SK-N-SH (cell line): ENCODE measurements around the gene FAM131C. TPM values are rescaled to one million over a fixed set of nuclear protein-coding genes. Genes with fewer than 3 reads are reported as not detected.

Experiments used
- CTCF ChIA-PET: fragments of 300-600, 350-600 bp; formaldehyde crosslinking; extraction: SDS; loops from one replicate; lab custom pipeline; 2021; lab: Yijun Ruan, JAX
- POLR2A ChIA-PET: fragments of 350-600 bp; sonication (Branson Sonifier 250); formaldehyde crosslinking; extraction: SDS; loops from one replicate; lab custom pipeline; 2020; ENCODE audit warnings: antibody characterized with exemption, inconsistent platforms; lab: Yijun Ruan, JAX
- DNase-seq: peaks from one replicate; pipeline ENCODE4 v3.0.0; 2012
- H2AFZ ChIP-seq: fragments of 200-600 bp; sonication (generic); 2 replicates; pipeline ENCODE4 v1.8.1; 2016; ENCODE audit warnings: antibody characterized with exemption, mild to moderate bottlenecking, low read depth
- H3F3A ChIP-seq: fragments of 200-600 bp; sonication (generic); replicated peaks from 2 replicates; pipeline ENCODE3; 2016; ENCODE audit warnings: antibody characterized with exemption, mild to moderate bottlenecking; ENCODE audit not compliant: insufficient read depth
- H3K27ac ChIP-seq, 2 experiments: fragments of 200-500 bp in 1 of 2; fragments of 200-600 bp in 1 of 2; sonication (Bioruptor generic) in 1 of 2; sonication (generic), shearing (Covaris generic) in 1 of 2; 2 replicates each; pipeline versions ENCODE4 v1.5.1 to v1.6.1; 2014 to 2016; ENCODE audit warnings: low read depth in 2 of 2, inconsistent platforms in 1 of 2, low read length in 1 of 2, mild to moderate bottlenecking in 1 of 2, mixed read lengths in 1 of 2
- H3K27me3 ChIP-seq: fragments of 200-600 bp; sonication (generic), shearing (Covaris generic); 2 replicates; pipeline ENCODE4 v1.6.1; 2016; ENCODE audit warnings: mixed run types; ENCODE audit not compliant: insufficient read depth
- H3K36me3 ChIP-seq, 2 experiments: fragments of 200-500 bp in 1 of 2; fragments of 200-600 bp in 1 of 2; sonication (Bioruptor generic) in 1 of 2; sonication (generic) in 1 of 2; replicated peaks in 1 of 2; 2 replicates each; pipeline versions ENCODE3 to v1.5.1; 2014 to 2016; ENCODE audit warnings: low read length in 1 of 2, mild to moderate bottlenecking in 1 of 2; ENCODE audit not compliant: insufficient read depth in 2 of 2, control insufficient read depth in 1 of 2
- H3K4me1 ChIP-seq, 2 experiments: fragments of 200-500 bp in 1 of 2; fragments of 200-600 bp in 1 of 2; sonication (Bioruptor generic) in 1 of 2; sonication (generic), shearing (Covaris generic) in 1 of 2; 2 replicates each; pipeline versions ENCODE4 v1.5.1 to v1.6.1; 2014 to 2016; ENCODE audit warnings: low read depth in 1 of 2, low read length in 1 of 2, mixed run types in 1 of 2; ENCODE audit not compliant: insufficient read depth in 2 of 2, control insufficient read depth in 1 of 2
- H3K4me2 ChIP-seq: fragments of 200-600 bp; sonication (generic), shearing (Covaris generic); 2 replicates; pipeline ENCODE4 v1.6.1; 2017; ENCODE audit warnings: mixed run types
- H3K4me3 ChIP-seq, 2 experiments: fragments of 200-500 bp in 1 of 2; fragments of 200-600 bp in 1 of 2; sonication (Bioruptor generic) in 1 of 2; sonication (generic), shearing (Covaris generic) in 1 of 2; 2 replicates each; pipeline versions ENCODE4 v1.5.1 to v1.8.1; 2014 to 2016; ENCODE audit warnings: low read depth in 2 of 2, inconsistent platforms in 1 of 2, low read length in 1 of 2, mild to moderate bottlenecking in 1 of 2, mixed read lengths in 1 of 2, moderate library complexity in 1 of 2
- H3K79me2 ChIP-seq: fragments of 200-600 bp; sonication (generic); 2 replicates; pipeline ENCODE4 v1.8.1; 2017; ENCODE audit warnings: mild to moderate bottlenecking; ENCODE audit not compliant: insufficient read depth
- H3K9ac ChIP-seq: fragments of 200-600 bp; sonication (generic); 2 replicates; pipeline ENCODE4 v1.6.1; 2017; ENCODE audit warnings: mixed run types
- H3K9me2 ChIP-seq: fragments of 200-600 bp; sonication (generic); 2 replicates; pipeline ENCODE4 v1.6.1; 2017; ENCODE audit warnings: mixed run types
- H3K9me3 ChIP-seq: fragments of 200-600 bp; sonication (generic); 2 replicates; pipeline ENCODE4 v1.6.1; 2017; ENCODE audit warnings: mixed run types, mild to moderate bottlenecking, moderate library complexity
- H4K20me1 ChIP-seq: fragments of 200-600 bp; sonication (generic); 2 replicates; pipeline ENCODE4 v1.6.1; 2017; ENCODE audit warnings: mild to moderate bottlenecking, mixed run types; ENCODE audit not compliant: insufficient read depth
- CHD2 ChIP-seq: fragments of 150-350 bp; IDR thresholded peaks from 2 replicates; pipeline ENCODE4 v1.6.1; 2018; ENCODE audit warnings: low read length; ENCODE audit not compliant: partially characterized antibody
- EP300 ChIP-seq, 2 experiments: IDR thresholded peaks; 2 replicates each; pipeline versions ENCODE4 v1.4.0 to v1.6.1; 2012; ENCODE audit warnings: borderline replicate concordance in 1 of 2, low read depth in 1 of 2, low read length in 1 of 2
- FOXJ3 ChIP-seq: sonication (generic); formaldehyde crosslinking; IDR thresholded peaks from 2 replicates; pipeline ENCODE4 v1.5.1; 2020; ENCODE audit warnings: mild to moderate bottlenecking, missing genetic modification reagents
- FOXM1 ChIP-seq: IDR thresholded peaks from 2 replicates; pipeline ENCODE4 v1.4.0; 2012; ENCODE audit warnings: low read depth, mild to moderate bottlenecking
- MAX ChIP-seq: IDR thresholded peaks from 2 replicates; pipeline ENCODE4 v1.4.0; 2012; ENCODE audit warnings: low read depth
- RAD21 ChIP-seq: IDR thresholded peaks from 2 replicates; pipeline ENCODE4 v1.6.1; 2012; ENCODE audit warnings: mild to moderate bottlenecking, low read length
- RXRA ChIP-seq: IDR thresholded peaks from 2 replicates; pipeline ENCODE4 v1.4.0; 2012; ENCODE audit warnings: low read depth, mild to moderate bottlenecking, borderline replicate concordance
- SIN3A ChIP-seq: IDR thresholded peaks from 2 replicates; pipeline ENCODE4 v1.6.1; 2012; ENCODE audit warnings: low read depth, mild to moderate bottlenecking, low read length, moderate library complexity, borderline replicate concordance
- SMC3 ChIP-seq: IDR thresholded peaks from 2 replicates; pipeline ENCODE4 v1.6.1; 2012; ENCODE audit warnings: low read depth, low read length, improper control_type of control experiment
- TAF1 ChIP-seq: IDR thresholded peaks from 2 replicates; pipeline ENCODE4 v1.6.1; 2012; ENCODE audit warnings: low read depth, mild to moderate bottlenecking, low read length, moderate library complexity, borderline replicate concordance
- TCF12 ChIP-seq: IDR thresholded peaks from 2 replicates; pipeline ENCODE4 v1.4.0; 2012
- TEAD4 ChIP-seq: IDR thresholded peaks from 2 replicates; pipeline ENCODE4 v1.4.0; 2012; ENCODE audit warnings: mild to moderate bottlenecking, borderline replicate concordance; ENCODE audit not compliant: insufficient read depth
- USF1 ChIP-seq: IDR thresholded peaks from 2 replicates; pipeline ENCODE4 v1.4.0; 2012; ENCODE audit warnings: low read depth, borderline replicate concordance
- YY1 ChIP-seq: IDR thresholded peaks from 2 replicates; pipeline ENCODE4 v1.4.0; 2012; ENCODE audit warnings: low read depth, mild to moderate bottlenecking
- WGBS: methylation state at CpG from one replicate; pipeline ENCODE4 v1.1.6; 2017; ENCODE audit warnings: low lambda C conversion rate; 5-methylcytosine and 5-hydroxymethylcytosine counted together
- polyA plus RNA-seq, 3 experiments: library from polyadenylated mRNA; depleted of rRNA; stranded (reverse); fragments of >200 nt; gene quantifications; 2 replicates each; pipeline ENCODE4 v1.2.3, GENCODE V29; 2012
- TF ChIP-seq, protein P1 (sequence below): IDR thresholded peaks from 2 replicates; pipeline ENCODE4; 2012
- TF ChIP-seq, protein P2 (sequence below): fragments of 150-350 bp; IDR thresholded peaks from 2 replicates; pipeline ENCODE4 v1.6.1; 2016; ENCODE audit warnings: mild to moderate bottlenecking, low read depth, low read length

Gene FAM131C
- polyA plus RNA-seq, 1 of the 3 experiments (the other 2 are of a cell fraction), result 1.6 TPM

DNA sequence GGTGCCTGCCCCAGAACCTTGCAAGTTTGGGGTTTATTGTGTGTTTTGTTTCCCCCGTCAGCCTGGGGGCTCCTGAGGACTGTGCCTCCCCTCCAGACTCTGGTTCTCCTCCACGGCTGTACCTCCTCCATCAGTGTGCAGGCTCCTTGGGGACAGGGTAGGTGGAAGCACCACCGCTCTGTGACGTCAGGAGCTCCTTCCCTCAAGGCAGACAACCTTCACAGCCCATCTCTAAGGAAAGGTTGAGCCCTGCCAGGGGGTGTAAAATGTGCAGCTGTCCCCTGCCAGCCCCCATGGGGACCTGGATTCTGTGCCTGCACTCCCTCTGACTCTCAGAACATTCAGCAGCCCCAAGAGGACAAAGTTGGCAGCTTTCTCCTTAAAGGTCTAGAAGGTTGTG lies 55.1 kb downstream of the FAM131C start:
- TF ChIP-seq TEAD4, result no peak
- no peak for TF ChIP-seq TAF1
- no peak for TF ChIP-seq MAX
- TF ChIP-seq TCF12, result no peak
- TF ChIP-seq RXRA, result no peak
- TF ChIP-seq SIN3A, result no peak
- TF ChIP-seq FOXJ3 (CRISPR knock-in tag), result no peak
- no peak for TF ChIP-seq USF1
- TF ChIP-seq EP300 (IDR thresholded peaks at IDR 0.05; ENCODE audit: borderline replicate concordance in 1 of 2, low read depth in 1 of 2, low read length in 1 of 2), result no peak
- TF ChIP-seq CHD2, result no peak
- no peak for TF ChIP-seq RAD21
- TF ChIP-seq, protein P1, sequence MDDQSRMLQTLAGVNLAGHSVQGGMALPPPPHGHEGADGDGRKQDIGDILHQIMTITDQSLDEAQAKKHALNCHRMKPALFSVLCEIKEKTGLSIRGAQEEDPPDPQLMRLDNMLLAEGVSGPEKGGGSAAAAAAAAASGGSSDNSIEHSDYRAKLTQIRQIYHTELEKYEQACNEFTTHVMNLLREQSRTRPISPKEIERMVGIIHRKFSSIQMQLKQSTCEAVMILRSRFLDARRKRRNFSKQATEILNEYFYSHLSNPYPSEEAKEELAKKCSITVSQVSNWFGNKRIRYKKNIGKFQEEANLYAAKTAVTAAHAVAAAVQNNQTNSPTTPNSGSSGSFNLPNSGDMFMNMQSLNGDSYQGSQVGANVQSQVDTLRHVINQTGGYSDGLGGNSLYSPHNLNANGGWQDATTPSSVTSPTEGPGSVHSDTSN, result no peak
- TF ChIP-seq FOXM1, result no peak
- TF ChIP-seq, all 33 proteins: peak for 0
- H4K20me1 ChIP-seq, result no peaks in the 10 kb centered on the region
- no peaks in the 10 kb centered on the region for H3K9me2 ChIP-seq
- H3K9ac ChIP-seq, result no peak overlapping the region
- H3K27me3 ChIP-seq, result no peaks in the 10 kb centered on the region
- POLR2A ChIA-PET, result no interaction called here
- no peak overlapping the region for H3K4me2 ChIP-seq
- no peak for DNase-seq
- H3K4me3 ChIP-seq, result no peak overlapping the region
- WGBS, result 77% methylated on average over 4 of the region's 4 CpGs
- CTCF ChIA-PET, result interaction anchor here (0.6 to 2.9 kb wide), 12 partner anchors 8 to 257 kb away, joined by 3 to 22 read pairs (median 4); partner anchors contain the start of genes CLCNKB and FAM131C
- no peak overlapping the region for H2AFZ ChIP-seq
- no peaks in the 10 kb centered on the region for H3K9me3 ChIP-seq
- H3K27ac ChIP-seq, result no peak overlapping the region
- no peaks in the 10 kb centered on the region for H3K79me2 ChIP-seq
- no peaks in the 10 kb centered on the region for H3K36me3 ChIP-seq
- H3F3A ChIP-seq, result no peaks in the 10 kb centered on the region
- H3K4me1 ChIP-seq, result peaks cover 10 to 57% of the 10 kb centered on the region in 2 experiments; a peak in 2 of 4 replicates

DNA sequence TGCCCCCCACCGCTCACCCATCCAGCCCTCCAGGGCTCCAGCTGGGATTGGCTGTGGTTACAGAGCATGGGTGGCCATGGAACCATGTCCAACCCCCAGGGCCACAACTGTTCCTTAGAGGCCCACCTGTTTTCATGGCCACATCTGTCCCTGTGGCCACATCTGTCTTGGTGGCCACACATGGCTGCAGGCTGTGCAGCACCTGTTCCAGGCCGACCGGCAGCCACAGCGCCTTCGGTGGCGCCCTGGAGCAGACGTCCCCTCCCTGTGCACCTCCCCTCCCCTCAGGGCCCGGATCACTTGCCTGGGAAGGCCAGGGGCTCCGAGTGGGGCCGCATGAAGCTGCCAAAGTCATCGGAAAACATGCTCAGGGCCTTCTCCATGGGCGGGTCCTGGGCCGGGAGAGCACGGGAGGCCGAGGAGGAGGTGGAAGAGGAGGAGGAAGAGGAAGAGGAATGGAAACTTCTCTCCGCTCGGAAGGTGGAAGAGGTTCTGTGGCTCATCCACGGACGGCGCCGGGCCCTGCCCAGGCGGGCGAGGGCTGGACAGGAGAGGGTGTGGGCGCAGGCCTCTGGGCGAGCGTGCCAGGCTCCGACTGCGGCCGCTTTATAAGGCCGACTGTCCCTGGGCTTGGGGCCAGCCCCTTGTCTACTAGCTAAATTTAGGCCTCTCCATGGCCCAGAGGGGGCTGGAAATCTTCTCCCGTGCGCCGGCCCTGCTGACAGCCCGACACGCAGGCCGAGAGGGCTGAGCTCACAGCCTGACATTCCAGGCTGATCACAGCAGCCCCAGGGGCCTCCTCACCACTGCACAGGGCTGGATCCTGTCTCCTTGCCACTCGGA lies 55.8 kb downstream of the FAM131C start, which contains the start of gene HSPB7:
Gene HSPB7, minus strand, starts transcription at position 583 of the 843 bp plus-strand sequence. Its CDS starts 80 bp downstream, at position 503.
- H3K36me3 ChIP-seq, result no peaks in the 10 kb centered on the region
- no peak within 1 kb of the TSS for H3K4me3 ChIP-seq
- no peaks in the 10 kb centered on the region for H3K9me3 ChIP-seq
- CTCF ChIA-PET, result interaction anchor here (0.7 to 2.9 kb wide), 9 partner anchors 8 to 226 kb away, joined by 3 to 22 read pairs (median 5); partner anchors contain the start of genes CLCNKB and FAM131C
- no peak within 1 kb of the TSS for H3K4me2 ChIP-seq
- no peaks in the 10 kb centered on the region for H3K9me2 ChIP-seq
- no peak within 1 kb of the TSS for H2AFZ ChIP-seq
- no peak within 1 kb of the TSS for H3K9ac ChIP-seq
- peak; percentile 76 for DNase-seq
- POLR2A ChIA-PET, result no interaction called here
- peak within 1 kb of the TSS in 1 of 2 experiments; percentile 22; a peak in 1 of 4 replicates for H3K27ac ChIP-seq
- H3F3A ChIP-seq, result no peaks in the 10 kb centered on the region
- H4K20me1 ChIP-seq, result no peaks in the 10 kb centered on the region
- TF ChIP-seq, protein P2, sequence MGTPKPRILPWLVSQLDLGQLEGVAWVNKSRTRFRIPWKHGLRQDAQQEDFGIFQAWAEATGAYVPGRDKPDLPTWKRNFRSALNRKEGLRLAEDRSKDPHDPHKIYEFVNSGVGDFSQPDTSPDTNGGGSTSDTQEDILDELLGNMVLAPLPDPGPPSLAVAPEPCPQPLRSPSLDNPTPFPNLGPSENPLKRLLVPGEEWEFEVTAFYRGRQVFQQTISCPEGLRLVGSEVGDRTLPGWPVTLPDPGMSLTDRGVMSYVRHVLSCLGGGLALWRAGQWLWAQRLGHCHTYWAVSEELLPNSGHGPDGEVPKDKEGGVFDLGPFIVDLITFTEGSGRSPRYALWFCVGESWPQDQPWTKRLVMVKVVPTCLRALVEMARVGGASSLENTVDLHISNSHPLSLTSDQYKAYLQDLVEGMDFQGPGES, result no peak
- TF ChIP-seq SMC3, result no peak
- TF ChIP-seq YY1, result no peak
- no peak for TF ChIP-seq RAD21
- no peaks in the 10 kb centered on the region for H3K79me2 ChIP-seq
- H3K27me3 ChIP-seq, result no peaks in the 10 kb centered on the region
- peaks cover 10 to 57% of the 10 kb centered on the region in 2 experiments; a peak in 2 of 4 replicates for H3K4me1 ChIP-seq
- 84% methylated on average over 29 of the region's 37 CpGs for WGBS
